Heart right ventricle (tissue), 16 donors: ENCODE measurements around the gene ADTRP. TPM values are rescaled to one million over a fixed set of nuclear protein-coding genes. Genes with fewer than 3 reads are reported as not detected.
A peak's percentile ranks its signal among the peaks of the same experiment; 100 is the strongest.

Experiments
- ATAC-seq, 8 donors: fragments of 200-7000 bp; cut with Tn5 transposase; one replicate each; pipeline ENCODE4 v1.9.1; 2020; ENCODE audit warnings: mild to moderate bottlenecking in 8 of 8, moderate library complexity in 8 of 8, moderate number of reproducible peaks in 1 of 8
- DNase-seq, 2 donors: peaks; one replicate each; pipeline ENCODE4 v3.0.0-alpha.2; 2020
- H3K27ac ChIP-seq, 10 donors: fragments of 200-600 bp; sonication (generic) in 2 of 10; one replicate each; pipeline versions ENCODE4 v1.5.0 to v1.8.0; 2020 to 2022; ENCODE audit warnings: mild to moderate bottlenecking in 3 of 10
- H3K27me3 ChIP-seq, 7 donors: fragments of 200-600 bp; one replicate each; pipeline ENCODE4 v1.8.0; 2021 to 2022; ENCODE audit warnings: mild to moderate bottlenecking in 2 of 7
- H3K36me3 ChIP-seq, 9 donors: fragments of 200-600 bp; sonication (generic) in 1 of 9; one replicate each; pipeline versions ENCODE4 v1.5.0 to v1.8.0; 2020 to 2022; ENCODE audit warnings: mild to moderate bottlenecking in 2 of 9
- H3K4me1 ChIP-seq, 9 donors: fragments of 200-600 bp; sonication (generic) in 1 of 9; one replicate each; pipeline versions ENCODE4 v1.5.0 to v1.8.0; 2020 to 2022; ENCODE audit warnings: mild to moderate bottlenecking in 4 of 9
- H3K4me3 ChIP-seq, 10 donors: fragments of 200-600 bp; sonication (generic) in 2 of 10; one replicate each; pipeline versions ENCODE4 v1.5.0 to v1.8.0; 2020 to 2022; ENCODE audit warnings: mild to moderate bottlenecking in 7 of 10, moderate library complexity in 2 of 10
- H3K9me3 ChIP-seq, 11 donors: fragments of 200-600 bp in 10 of 11; sonication (generic) in 2 of 11; one replicate each; pipeline versions ENCODE4 v1.5.0 to v1.8.0; 2013 to 2022; ENCODE audit warnings: mild to moderate bottlenecking in 2 of 11, control low read depth in 1 of 11, moderate library complexity in 1 of 11
- WGBS, 2 donors: extraction: QIAGEN DNeasy Blood & Tissue Kit; methylation state at CpG; one replicate each; pipeline ENCODE4 v1.1.7; 2013; ENCODE audit warnings: inconsistent platforms in 1 of 2; 5-methylcytosine and 5-hydroxymethylcytosine counted together
- intact Hi-C, 10 donors: fragments of 100-400 bp; cut with DNase I; formaldehyde crosslinking; loops; one replicate each; pipeline versions ENCODE4 v1.11.1 to v1.14.2; 2022
- polyA plus RNA-seq, 2 donors: library from polyadenylated mRNA; stranded (reverse); fragments of 200-250 nt; gene quantifications; one replicate each; pipeline ENCODE4 v1.2.3, GENCODE V29; 2013
- total RNA-seq, 10 donors: library from RNA; stranded (reverse); fragmentation: NEBNext Ultra II Directional in 3 of 10; extraction: Animal tissue kit (Norgen Biotek cat#: 25700) in 3 of 10; gene quantifications; one replicate each; pipeline versions ENCODE4 v1.2.1 to v1.2.4, GENCODE V29; 2021 to 2023
- TF ChIP-seq, protein P1 (sequence below), 9 donors: fragments of 200-600 bp; sonication (generic) in 2 of 9; IDR thresholded peaks; one replicate each; pipeline versions ENCODE4 v1.5.0 to v1.8.0; 2021 to 2022; ENCODE audit warnings: antibody characterized with exemption in 9 of 9, mild to moderate bottlenecking in 5 of 9, moderate library complexity in 1 of 9
- donor health status: Arrhythmogenic right ventricular cardiomyopathy.
- donor health status: ischemic (EF 13 %, LVEDD 7.1; RV severe dilation, severe dysfunction).
- donor health status: healthy with polysubstance abuse.
- donor health status: DM: no; HTN: yes; CAD: no.
- donor health status: DM: no; HTN: no; CAD: no.
- donor health status: ischemic (EF 25% LVEDD 6.9; RV normal size, moderate dysfunction).
- donor health status: ischemic (EF 25% LVEDD 5.7; RV mildly dilated, moderate dysfunction).
- donor health status: healthy.
- donor health status: DM: yes; HTN: yes; CAD: no.
- donor health status: Ischemic cardiomyopathy.
- donor health status: ischemic (EF 35%, LVEDD 5.7; RV mildly dilated, moderate dysfunction).
- donor health status: nonischemic (EF 11% LVEDD 7.7; RV severe dilation, severe dysfunction).
- donor health status: DM: yes; HTN: yes; CAD: no.
- donor health status: PGD.
- donor health status: ischemic (EF 29% LVEDD 5.4; RV normal size, mild dysfunction).
- donor health status: nonischemic (EF 23%, LVEDD 6.1; RV moderate dilation, normal function).

Gene ADTRP
- total and polyA plus RNA-seq, 12 donors: 0.14 to 0.37 (median 0.24) TPM; not detected in 9

GRCh38 chr6:11702089-11702488, 76.5 kb downstream of the ADTRP start:
- Histone ChIP-seq H3K36me3 (no peaks in the 10 kb centered on the region), H3K27me3 (no peaks in the 10 kb centered on the region), H3K27ac (no peak overlapping the region), H3K4me3 (no peak overlapping the region), H3K4me1 (peaks cover 0 to 9% (median 0%) of the 10 kb centered on the region in 9 donors), H3K9me3 (no peaks in the 10 kb centered on the region)
- 91 to 95% methylated on average over 4 of the region's 4 CpGs for WGBS, 2 donors
- DNase-seq (no peak), ATAC-seq (peak in 2 of 8 donors; percentile 11 to 12)
- TF ChIP-seq, protein P1, sequence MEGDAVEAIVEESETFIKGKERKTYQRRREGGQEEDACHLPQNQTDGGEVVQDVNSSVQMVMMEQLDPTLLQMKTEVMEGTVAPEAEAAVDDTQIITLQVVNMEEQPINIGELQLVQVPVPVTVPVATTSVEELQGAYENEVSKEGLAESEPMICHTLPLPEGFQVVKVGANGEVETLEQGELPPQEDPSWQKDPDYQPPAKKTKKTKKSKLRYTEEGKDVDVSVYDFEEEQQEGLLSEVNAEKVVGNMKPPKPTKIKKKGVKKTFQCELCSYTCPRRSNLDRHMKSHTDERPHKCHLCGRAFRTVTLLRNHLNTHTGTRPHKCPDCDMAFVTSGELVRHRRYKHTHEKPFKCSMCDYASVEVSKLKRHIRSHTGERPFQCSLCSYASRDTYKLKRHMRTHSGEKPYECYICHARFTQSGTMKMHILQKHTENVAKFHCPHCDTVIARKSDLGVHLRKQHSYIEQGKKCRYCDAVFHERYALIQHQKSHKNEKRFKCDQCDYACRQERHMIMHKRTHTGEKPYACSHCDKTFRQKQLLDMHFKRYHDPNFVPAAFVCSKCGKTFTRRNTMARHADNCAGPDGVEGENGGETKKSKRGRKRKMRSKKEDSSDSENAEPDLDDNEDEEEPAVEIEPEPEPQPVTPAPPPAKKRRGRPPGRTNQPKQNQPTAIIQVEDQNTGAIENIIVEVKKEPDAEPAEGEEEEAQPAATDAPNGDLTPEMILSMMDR (IDR thresholded peaks at IDR 0.05): no peak
- intact Hi-C loops: loop anchor here in 6 of 10 donors (5.0 to 10.0 kb wide), 5 partner anchors 303 to 530 kb away; partner anchors contain the start of gene HIVEP1 (in 3 of the 6)

DNA sequence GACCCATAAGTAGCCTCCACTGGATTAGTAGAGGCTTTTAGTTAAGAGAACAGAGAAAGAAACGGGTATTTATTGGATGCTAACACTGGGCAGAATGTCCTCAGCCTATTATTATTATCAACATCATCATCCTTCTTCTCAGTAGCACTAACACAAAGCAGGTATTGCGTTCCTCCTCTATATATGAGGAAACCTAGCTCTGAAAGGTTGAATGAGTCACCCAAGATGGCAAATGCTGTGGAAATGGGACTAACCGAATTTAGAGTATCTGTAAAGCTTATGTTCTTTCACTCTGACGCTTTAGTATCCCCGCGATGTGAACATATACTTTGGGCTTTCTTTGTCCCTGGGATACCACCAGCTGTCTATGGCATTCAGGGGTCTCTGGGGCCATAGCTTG, 77.0 kb downstream of the ADTRP start:
- ATAC-seq: no peak
- Histone ChIP-seq H3K27me3 (no peaks in the 10 kb centered on the region), H3K36me3 (no peaks in the 10 kb centered on the region), H3K9me3 (peaks cover 0 to 2% (median 0%) of the 10 kb centered on the region in 11 donors), H3K27ac (no peak overlapping the region), H3K4me3 (no peak overlapping the region), H3K4me1 (peaks cover 0 to 9% (median 0%) of the 10 kb centered on the region in 9 donors)
- TF ChIP-seq, protein P1 (IDR thresholded peaks at IDR 0.05): no peak
- intact Hi-C loops: loop anchor here in 6 of 10 donors (5.0 to 10.0 kb wide), 5 partner anchors 303 to 531 kb away; partner anchors contain the start of gene HIVEP1 (in 3 of the 6)
- DNase-seq: no peak
- WGBS, 2 donors: 84 to 96% methylated on average over 6 of the region's 6 CpGs

DNA sequence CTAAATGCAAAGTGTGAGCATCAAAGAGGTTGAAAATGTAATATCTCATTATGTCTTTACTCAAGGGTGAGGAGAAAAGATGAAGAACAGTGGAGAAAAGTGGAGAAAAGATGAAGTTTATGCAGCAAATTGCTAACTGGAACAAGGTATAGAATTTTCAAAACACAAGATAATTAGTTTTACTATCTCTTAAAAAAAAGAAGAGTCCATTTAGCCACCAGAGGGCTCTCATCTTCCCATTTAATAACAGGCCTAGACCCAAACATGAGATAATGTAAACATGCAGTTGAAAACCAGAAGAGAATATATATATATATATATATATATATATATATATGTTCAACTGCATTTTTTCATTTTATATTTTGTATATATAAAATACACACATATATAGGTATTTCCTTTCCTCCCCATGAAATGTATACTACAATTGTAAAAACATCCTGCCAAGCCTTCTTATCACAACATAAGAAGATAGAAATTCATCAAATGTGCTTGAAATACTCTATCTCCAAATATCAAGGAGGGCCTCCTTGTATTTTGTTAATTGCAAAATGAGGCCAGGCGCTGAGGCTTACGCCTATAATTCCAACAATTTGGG, 78.4 kb downstream of the ADTRP start:
- H3K27ac ChIP-seq: no peak overlapping the region
- H3K36me3 ChIP-seq: no peaks in the 10 kb centered on the region
- DNase-seq (no peak), ATAC-seq (no peak)
- H3K9me3 ChIP-seq: peaks cover 0 to 10% (median 0%) of the 10 kb centered on the region in 11 donors
- no peaks in the 10 kb centered on the region for H3K27me3 ChIP-seq
- 96 to 98% methylated on average over 2 of the region's 2 CpGs for WGBS, 2 donors
- intact Hi-C loops: loop anchor here in 6 of 10 donors (5.0 to 10.0 kb wide), 5 partner anchors 305 to 532 kb away; partner anchors contain the start of gene HIVEP1 (in 3 of the 6)
- TF ChIP-seq, protein P1 (IDR thresholded peaks at IDR 0.05): peak; percentile 33 to 69 (median 51)
- no peak overlapping the region for H3K4me3 ChIP-seq
- H3K4me1 ChIP-seq: peaks cover 0 to 9% (median 0%) of the 10 kb centered on the region in 9 donors

DNA sequence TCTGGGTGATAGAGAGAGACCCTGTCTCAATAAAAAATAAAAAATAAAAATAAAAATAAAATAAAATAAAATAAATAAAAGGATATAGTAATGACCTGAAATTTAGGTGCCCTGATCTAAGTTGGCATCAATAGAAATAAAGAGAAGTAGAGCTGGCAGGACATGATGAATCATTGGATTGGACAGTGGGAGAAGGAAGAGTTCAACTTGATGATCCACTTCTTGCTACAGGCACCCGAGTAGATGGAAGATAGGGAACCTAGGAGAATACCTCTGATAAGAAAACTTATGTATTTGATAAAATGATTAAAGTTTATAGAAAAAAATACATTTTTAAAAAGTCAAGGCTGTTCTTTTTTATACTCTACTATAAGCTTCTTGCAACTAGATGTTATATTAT, 79.0 kb downstream of the ADTRP start:
- Histone ChIP-seq H3K4me1 (peaks cover 0 to 9% (median 0%) of the 10 kb centered on the region in 9 donors), H3K36me3 (no peaks in the 10 kb centered on the region), H3K4me3 (no peak overlapping the region), H3K27ac (no peak overlapping the region), H3K9me3 (peaks cover 0 to 10% (median 0%) of the 10 kb centered on the region in 11 donors), H3K27me3 (no peaks in the 10 kb centered on the region)
- DNase-seq (no peak), ATAC-seq (no peak)
- WGBS, 2 donors: 41 to 48% methylated on average over 1 of the region's 1 CpG
- TF ChIP-seq, protein P1 (IDR thresholded peaks at IDR 0.05): no peak
- intact Hi-C loops: loop anchor here in 1 of 10 donors (10.0 kb wide), 1 partner anchor 375 kb away; no protein-coding TSS in a partner anchor
